ENCODE results near the gene NEDD1.

Gene NEDD1, protein sequence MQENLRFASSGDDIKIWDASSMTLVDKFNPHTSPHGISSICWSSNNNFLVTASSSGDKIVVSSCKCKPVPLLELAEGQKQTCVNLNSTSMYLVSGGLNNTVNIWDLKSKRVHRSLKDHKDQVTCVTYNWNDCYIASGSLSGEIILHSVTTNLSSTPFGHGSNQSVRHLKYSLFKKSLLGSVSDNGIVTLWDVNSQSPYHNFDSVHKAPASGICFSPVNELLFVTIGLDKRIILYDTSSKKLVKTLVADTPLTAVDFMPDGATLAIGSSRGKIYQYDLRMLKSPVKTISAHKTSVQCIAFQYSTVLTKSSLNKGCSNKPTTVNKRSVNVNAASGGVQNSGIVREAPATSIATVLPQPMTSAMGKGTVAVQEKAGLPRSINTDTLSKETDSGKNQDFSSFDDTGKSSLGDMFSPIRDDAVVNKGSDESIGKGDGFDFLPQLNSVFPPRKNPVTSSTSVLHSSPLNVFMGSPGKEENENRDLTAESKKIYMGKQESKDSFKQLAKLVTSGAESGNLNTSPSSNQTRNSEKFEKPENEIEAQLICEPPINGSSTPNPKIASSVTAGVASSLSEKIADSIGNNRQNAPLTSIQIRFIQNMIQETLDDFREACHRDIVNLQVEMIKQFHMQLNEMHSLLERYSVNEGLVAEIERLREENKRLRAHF

DNA sequence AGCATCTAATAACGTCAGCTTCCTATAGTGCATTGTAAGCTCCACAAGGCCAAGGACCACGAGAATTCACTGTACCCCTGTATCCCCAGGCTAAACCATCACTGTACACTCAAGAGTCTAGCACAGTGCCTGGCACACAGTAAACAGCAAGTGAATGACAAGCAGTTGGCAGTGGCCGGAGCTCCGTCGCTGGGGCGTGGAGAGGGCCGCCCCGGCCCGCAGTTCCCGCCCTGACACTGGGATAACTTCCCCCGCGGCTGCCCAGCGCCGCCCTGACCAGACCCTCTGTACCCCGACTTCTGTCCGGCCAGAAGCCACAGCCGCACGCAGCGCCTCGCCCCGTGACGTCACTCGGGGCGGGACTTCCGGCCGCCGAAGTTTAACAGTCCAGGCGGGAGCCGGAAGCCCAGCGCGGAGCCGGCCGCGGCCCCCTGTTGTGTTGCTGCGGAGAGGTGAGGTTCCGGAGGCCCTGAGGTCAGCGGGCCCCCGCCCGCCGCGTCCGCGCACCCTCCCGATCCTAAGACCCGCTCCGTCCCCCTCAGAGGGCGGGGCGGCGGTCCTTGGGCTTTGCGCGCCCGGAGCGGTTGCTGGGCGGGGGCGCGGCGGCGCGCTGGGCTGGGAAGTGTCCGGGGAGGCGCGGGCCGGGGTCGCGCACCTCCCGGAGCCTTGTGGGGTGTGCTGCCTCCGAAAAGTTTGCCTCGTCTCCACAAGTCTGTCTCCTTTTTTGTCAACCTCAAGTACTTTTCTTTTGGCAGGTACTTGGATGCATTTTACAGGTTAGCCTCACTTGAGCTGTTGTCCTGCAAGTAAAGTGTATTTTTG lies at the start of gene NEDD1:
TSS of gene NEDD1 (plus strand) at position 409 of the 822 bp plus-strand sequence. CDS start 2,503 bp downstream, outside the sequence.
- TF ChIP-seq GATA2 (IDR thresholded peaks at IDR 0.05; ENCODE audit: low read depth, low read length) (no peak), GATA3 (IDR thresholded peaks at IDR 0.05; ENCODE audit: low read depth, low read length) (no peak)

DNA sequence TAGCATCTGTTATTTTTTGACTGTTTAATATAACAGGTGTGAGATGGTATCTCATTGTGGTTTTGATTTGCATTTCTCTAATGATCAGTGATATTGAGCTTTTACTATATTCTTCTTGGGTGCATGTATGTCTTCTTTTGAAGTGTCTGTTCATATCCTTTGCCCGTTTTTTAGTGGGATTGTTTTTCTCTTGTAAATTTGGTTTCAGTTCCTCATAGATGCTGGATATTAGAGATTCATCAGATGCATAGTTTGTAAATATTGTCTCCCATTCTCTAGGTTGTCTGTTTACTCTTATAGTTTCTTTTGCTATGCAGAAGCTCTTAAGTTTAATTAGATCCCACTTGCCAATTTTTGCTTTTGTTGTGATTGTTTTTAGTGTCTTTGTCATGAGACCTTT lies 48.9 kb upstream of the NEDD1 start:
- TF ChIP-seq GATA3 (IDR thresholded peaks at IDR 0.05; ENCODE audit: low read depth, low read length) (no peak), GATA2 (IDR thresholded peaks at IDR 0.05; ENCODE audit: low read depth, low read length) (no peak)

DNA sequence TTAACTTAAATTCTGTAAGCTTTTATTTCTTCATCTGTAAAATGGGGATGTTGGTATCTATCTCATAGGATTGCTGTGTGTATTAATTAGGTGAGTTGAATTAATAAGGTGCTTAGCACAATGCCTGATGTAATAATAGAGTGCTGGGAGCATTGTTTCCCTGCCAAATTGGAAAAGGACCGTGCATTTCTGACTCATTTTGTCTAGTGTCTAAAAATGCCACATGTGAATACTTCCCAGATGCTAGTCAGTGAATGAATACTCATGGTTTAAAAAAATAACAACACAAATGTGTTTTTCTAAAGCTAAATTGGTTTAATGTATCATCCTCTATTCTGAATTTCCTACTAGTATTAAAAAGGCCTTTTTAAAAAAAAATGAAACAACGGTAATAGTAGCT lies 45.4 kb upstream of the NEDD1 start:
- TF ChIP-seq GATA2 (IDR thresholded peaks at IDR 0.05; ENCODE audit: low read depth, low read length) (no peak), GATA3 (IDR thresholded peaks at IDR 0.05; ENCODE audit: low read depth, low read length) (no peak)

DNA sequence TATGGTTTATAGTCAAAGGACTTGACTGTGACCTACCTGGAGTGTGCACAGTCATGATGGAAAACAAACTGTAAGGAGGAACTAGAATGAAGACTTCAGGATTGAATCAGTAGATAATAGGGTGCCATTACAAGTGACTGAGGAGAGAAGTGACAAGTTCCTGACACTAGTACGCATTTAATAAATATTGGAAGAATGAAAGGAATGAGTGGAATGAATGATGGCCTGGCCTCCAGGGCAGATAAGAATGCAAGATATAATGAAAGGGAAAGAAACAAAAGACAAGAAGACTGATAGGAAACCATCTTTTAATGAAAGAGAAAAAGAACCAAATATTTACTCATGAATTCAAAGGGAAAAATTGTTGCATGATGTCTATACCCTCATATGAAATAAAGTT lies 44.7 kb upstream of the NEDD1 start:
- TF ChIP-seq GATA3 (IDR thresholded peaks at IDR 0.05; ENCODE audit: low read depth, low read length) = no peak
- no peak for TF ChIP-seq GATA2 (IDR thresholded peaks at IDR 0.05; ENCODE audit: low read depth, low read length)

DNA sequence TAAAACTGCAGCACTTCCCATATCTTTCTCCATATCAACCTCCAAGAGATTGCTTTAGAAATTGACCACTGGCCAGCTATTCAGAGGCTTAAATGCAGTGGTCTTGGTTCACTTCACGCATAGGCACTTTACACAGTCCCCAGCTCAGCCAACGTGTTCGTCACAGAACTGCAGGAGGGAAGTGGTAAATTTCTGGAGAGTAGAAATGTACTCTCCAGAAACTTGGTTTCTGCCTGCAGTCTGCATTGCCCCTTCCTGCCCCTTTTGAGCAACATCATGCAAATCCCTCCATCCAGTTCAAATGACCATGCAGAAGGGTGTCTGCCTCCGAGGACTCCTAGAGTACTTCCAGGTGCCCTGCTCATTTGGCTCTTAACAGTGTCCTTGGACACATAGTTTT lies 42.7 kb upstream of the NEDD1 start:
- TF ChIP-seq GATA2 (IDR thresholded peaks at IDR 0.05; ENCODE audit: low read depth, low read length) (no peak), GATA3 (IDR thresholded peaks at IDR 0.05; ENCODE audit: low read depth, low read length) (no peak)

DNA sequence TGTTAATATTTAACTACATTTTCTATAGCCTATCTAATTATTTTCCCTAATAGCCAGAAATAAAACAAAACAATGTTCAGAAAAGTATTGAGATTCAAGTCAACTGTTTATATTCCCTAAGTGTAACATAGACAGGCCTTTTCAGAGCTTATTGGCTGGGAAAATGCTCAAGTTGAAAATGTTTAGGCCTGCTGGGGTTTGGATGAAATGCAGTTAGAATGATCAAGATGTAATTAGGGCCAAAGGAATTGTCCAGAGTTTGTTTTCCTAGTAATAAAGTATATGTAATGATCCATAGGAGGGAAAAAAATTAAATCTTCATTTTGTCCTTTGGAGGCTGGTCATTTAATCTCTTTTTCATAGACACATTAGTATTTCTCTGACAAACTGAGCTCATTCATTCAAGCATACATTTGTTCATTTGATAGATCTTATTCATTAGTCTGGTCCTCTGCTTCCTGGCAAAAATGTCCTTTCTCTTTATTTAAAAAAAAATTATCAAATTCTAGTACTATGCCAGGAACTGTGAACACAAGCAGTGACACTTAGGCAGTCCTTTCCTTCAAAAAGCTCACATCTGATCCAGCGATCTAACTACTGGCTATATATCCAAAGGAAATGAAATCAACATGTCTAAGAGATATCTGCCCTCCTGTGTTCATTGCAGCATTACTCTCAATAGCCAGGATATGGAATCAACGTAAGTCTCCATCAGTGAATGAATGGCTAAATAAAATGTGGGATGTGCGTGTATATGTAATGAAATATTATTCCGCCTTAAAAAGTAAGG lies 40.1 kb upstream of the NEDD1 start:
- TF ChIP-seq GATA2 (IDR thresholded peaks at IDR 0.05; ENCODE audit: low read depth, low read length) (no peak), GATA3 (IDR thresholded peaks at IDR 0.05; ENCODE audit: low read depth, low read length) (no peak)

DNA sequence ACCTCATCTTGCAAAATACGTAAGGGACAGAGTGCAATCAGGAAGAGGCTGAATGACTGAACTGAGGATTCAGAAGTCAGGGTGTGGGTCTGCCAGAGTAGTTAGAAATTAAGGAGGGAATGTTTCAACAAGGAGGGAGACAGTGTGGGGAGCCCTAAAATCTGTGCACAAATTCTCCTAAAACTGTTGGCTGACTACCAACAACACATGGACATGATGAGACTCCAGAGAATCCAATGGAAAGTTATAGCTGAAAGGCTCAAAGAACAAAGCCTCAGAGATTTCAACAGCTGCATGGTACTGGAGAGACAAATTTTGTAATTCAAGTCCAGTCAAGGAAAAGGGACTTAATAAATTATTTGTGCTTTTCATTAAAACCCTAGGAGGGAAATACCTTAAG lies 36.1 kb upstream of the NEDD1 start:
- TF ChIP-seq GATA2 (IDR thresholded peaks at IDR 0.05; ENCODE audit: low read depth, low read length) (no peak), GATA3 (IDR thresholded peaks at IDR 0.05; ENCODE audit: low read depth, low read length) (no peak)

DNA sequence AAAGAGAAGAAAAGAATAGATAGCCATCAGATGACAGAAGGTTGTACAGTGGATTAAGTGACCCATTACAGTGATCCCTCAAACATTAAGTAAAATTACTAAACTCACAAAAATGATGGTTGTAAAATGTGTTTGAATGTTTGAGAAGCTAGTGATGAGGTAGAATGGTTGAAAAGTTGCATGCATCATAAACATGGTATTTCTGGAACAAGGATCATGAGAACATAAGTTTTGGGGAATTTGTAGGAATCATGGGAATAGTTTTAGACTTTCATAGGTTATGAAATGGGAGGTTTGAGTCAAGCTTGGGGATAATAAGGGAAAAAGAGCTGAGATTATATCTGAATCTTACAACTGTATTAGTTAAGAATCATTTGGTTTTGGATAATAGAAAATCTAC lies 34.1 kb upstream of the NEDD1 start:
- TF ChIP-seq GATA3 (IDR thresholded peaks at IDR 0.05; ENCODE audit: low read depth, low read length) (no peak), GATA2 (IDR thresholded peaks at IDR 0.05; ENCODE audit: low read depth, low read length) (no peak)

DNA sequence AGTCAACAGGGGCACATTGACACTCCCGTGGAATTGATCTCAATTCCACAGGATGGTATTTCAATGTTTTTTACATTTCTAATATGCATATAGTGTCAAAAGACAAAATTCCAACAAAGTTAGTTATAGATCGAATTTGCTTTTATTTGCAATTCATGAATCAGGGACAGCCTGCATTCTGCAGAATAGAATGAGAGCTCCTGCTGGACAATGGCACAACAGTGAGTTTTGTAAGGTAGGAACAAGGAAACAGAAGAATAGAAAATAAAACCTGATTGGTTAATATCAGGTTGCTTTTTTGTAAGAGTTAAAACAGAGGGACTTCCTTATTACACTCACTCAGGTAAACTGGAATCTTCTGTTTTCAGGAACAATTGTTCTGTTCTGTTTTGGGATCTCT lies 32.8 kb upstream of the NEDD1 start:
- no peak for TF ChIP-seq GATA3 (IDR thresholded peaks at IDR 0.05; ENCODE audit: low read depth, low read length)
- TF ChIP-seq GATA2 (IDR thresholded peaks at IDR 0.05; ENCODE audit: low read depth, low read length) = no peak

DNA sequence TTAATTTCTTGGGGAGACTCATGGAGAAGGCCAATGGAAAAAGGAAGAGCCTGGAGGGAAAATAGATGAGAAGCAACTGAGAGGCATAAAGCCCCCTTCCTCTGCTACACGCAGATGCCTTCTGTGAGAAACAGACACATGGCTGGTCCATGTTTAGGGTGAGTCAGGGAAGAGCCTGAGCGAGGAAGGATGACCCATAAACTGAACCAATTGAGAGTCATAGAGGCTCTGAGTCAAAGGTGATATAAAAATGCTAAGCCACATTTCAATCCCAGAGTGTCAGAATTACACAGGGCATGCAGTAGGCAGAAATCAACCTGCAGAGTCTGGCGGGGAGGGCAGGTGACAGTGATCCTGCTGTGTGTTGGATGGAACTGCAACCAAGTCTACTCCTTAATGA lies 30.1 kb upstream of the NEDD1 start:
- TF ChIP-seq GATA2 (IDR thresholded peaks at IDR 0.05; ENCODE audit: low read depth, low read length) = no peak
- no peak for TF ChIP-seq GATA3 (IDR thresholded peaks at IDR 0.05; ENCODE audit: low read depth, low read length)

DNA sequence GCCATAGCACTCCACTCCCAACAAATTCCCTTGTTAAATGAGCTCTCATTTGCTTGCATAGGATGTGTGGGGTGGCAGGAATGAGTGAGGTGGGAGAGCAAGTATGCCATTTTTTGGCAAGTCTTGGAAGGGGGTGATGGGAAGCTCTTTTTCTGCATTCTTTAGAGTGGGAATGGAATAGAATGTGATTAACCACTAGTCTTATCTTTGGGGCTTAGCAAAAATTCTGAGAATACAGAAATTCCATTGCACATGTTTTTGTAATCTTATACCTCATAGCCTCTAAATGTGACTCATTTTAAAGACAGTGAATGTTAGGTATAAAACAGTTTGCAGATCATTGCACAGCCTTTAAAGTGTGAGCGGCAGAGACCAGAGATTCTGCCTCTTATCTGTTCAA lies 28.4 kb upstream of the NEDD1 start:
- no peak for TF ChIP-seq GATA2 (IDR thresholded peaks at IDR 0.05; ENCODE audit: low read depth, low read length)

DNA sequence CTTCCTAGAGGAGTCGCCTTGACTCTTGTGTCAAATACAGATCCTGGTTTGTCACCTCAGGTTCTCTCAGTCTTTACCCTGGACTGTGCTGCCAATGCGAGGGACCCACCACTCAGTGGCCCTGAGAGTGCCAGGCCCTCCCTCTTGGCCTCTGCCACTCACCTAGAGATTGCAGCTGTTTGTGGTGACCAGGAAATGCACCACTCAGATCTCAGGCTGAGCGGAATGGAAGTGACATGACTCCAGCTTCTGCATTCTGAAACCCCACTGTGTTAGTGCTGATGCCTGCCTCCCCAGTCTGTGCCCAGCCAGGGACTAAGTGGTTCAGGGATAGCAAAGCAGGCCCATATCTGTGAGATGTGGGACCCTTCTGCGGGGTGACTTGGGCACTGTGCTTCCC lies 27.8 kb upstream of the NEDD1 start:
- TF ChIP-seq GATA3 (IDR thresholded peaks at IDR 0.05; ENCODE audit: low read depth, low read length) = no peak
- no peak for TF ChIP-seq GATA2 (IDR thresholded peaks at IDR 0.05; ENCODE audit: low read depth, low read length)

DNA sequence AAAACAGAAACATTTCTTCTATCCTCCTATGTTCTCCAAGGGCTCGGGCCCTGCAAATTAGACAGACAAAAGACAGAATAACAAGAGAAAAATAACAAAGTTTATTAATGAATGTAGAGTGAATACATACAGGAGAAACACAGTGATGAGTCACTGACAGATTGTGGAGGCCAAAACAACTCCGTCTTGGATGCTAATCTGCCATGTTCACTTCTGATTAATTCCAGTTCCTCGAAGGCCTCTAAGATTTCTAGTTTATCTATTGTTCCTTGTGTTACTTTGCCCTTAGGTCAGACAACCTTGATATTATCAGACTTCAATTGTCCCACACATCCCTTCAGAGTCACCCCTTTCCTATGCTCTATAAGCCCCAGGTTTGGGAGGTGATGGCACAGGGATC lies 26.8 kb upstream of the NEDD1 start:
- TF ChIP-seq GATA3 (IDR thresholded peaks at IDR 0.05; ENCODE audit: low read depth, low read length) (no peak), GATA2 (IDR thresholded peaks at IDR 0.05; ENCODE audit: low read depth, low read length) (no peak)

DNA sequence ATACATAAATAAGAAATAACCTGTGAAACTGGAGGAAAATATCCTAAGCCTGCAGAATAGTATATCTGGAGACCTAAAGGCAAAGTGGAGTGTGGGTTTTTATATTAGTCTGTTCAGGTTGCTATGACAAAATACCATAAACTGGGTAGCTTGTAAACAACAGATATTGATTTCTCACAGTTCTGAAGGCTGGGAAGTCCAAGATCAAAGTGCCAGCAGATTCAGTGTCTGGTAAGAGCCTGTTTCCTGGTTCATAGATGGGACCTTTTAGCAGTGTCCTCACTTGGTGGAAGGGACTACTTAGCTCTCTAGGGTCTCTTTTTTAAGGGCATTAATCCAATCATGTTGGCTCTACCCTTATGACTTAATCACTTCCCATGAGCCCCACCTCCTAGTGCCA lies 25.4 kb upstream of the NEDD1 start:
- TF ChIP-seq GATA2 (IDR thresholded peaks at IDR 0.05; ENCODE audit: low read depth, low read length) (no peak), GATA3 (IDR thresholded peaks at IDR 0.05; ENCODE audit: low read depth, low read length) (no peak)

All from SH-SY5Y (cell line).